Immature natural killer cell (primary cell): ENCODE measurements around the gene CES4A. TPM values are rescaled to one million over a fixed set of nuclear protein-coding genes. Genes with fewer than 3 reads are reported as not detected.

Experiments
- DNase-seq, 3 donors: peaks; one replicate each; pipeline ENCODE4 v3.0.0; 2022; ENCODE audit warnings: mixed read lengths in 1 of 3
- H3K27ac Mint-ChIP-seq, 6 donors: one replicate each; pipeline ENCODE4 v1.8.0; 2020; ENCODE audit warnings: mixed read lengths in 6 of 6, mild to moderate bottlenecking in 5 of 6, inconsistent platforms in 4 of 6, moderate library complexity in 3 of 6
- H3K27me3 Mint-ChIP-seq, 3 donors: one replicate each; pipeline ENCODE4 v1.8.0; 2020 to 2021; ENCODE audit warnings: low read depth in 3 of 3, mild to moderate bottlenecking in 3 of 3, mixed read lengths in 3 of 3, moderate library complexity in 3 of 3, inconsistent platforms in 1 of 3
- H3K36me3 Mint-ChIP-seq, 3 donors: one replicate each; pipeline ENCODE4 v1.8.0; 2020; ENCODE audit warnings: mixed read lengths in 3 of 3, inconsistent platforms in 2 of 3, mild to moderate bottlenecking in 2 of 3
- H3K4me1 Mint-ChIP-seq, 2 donors: one replicate each; pipeline ENCODE4 v1.8.0; 2020; ENCODE audit warnings: inconsistent platforms in 2 of 2, mild to moderate bottlenecking in 2 of 2, mixed read lengths in 2 of 2, moderate library complexity in 1 of 2
- H3K4me3 Mint-ChIP-seq, 5 donors: one replicate each; pipeline ENCODE4 v1.8.0; 2020; ENCODE audit warnings: mild to moderate bottlenecking in 5 of 5, mixed read lengths in 5 of 5, inconsistent platforms in 3 of 5, moderate library complexity in 3 of 5
- H3K9me3 Mint-ChIP-seq, 6 donors: one replicate each; pipeline ENCODE4 v1.8.0; 2020; ENCODE audit warnings: mild to moderate bottlenecking in 6 of 6, mixed read lengths in 6 of 6, inconsistent platforms in 4 of 6, moderate library complexity in 3 of 6
- polyA plus RNA-seq, 3 donors: library from polyadenylated mRNA; unstranded; fragments of 300-500 nt; fragmentation: Illumina TruSeq; gene quantifications; one replicate each; pipeline ENCODE4 v1.2.3, GENCODE V29; 2021

The CES4A gene
- polyA plus RNA-seq, 3 donors from 2014 or later: 0.98 to 1.6 TPM; not detected in 1

DNA sequence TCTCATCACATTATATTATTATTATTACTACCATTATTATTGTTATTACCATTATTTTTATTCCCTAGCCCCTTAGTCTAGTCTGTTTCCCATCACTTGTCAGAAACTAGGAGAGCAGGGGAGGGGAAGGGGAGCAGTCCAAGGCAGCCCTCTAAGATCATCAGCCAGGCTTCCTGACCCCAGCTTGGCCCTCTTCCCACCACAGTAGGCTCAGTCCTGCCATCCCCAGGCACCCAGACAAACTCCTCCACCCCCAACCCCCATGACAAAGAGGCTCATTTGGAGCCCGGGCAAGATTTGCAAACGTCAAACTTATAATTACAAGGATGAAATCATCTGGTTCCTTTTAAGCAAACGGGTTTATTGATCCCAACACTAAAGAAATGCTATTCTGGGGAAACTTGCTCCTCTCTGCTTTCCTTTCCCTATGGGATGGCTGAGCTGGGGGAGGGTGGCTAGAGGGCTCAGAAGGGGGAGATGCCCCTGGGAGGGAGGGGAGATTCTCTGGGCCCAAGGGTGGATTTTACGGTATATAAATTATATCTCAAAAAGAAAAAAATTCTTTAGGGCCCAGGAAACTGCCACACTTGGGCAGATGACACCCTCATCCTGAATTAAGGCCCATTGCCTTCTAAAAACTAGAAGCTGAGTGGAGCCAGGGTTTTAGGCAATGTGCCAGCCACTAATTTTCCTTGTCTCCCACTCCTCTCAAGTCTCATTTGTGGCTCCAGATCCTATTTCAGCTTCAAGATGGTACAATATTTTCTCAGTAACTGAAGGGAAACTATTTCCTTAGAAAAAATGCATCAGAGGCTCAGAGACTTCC is 36.2 kb downstream of the CES4A start:
- H3K9me3 Mint-ChIP-seq: no peaks in the 10 kb centered on the region
- no peak overlapping the region for H3K4me3 Mint-ChIP-seq
- peaks cover 2 to 10% (median 9%) of the 10 kb centered on the region in 3 donors for H3K27me3 Mint-ChIP-seq
- peaks cover 7 to 8% of the 10 kb centered on the region in 2 donors for H3K4me1 Mint-ChIP-seq
- DNase-seq: no peak
- H3K27ac Mint-ChIP-seq: no peak overlapping the region
- no peaks in the 10 kb centered on the region for H3K36me3 Mint-ChIP-seq

DNA sequence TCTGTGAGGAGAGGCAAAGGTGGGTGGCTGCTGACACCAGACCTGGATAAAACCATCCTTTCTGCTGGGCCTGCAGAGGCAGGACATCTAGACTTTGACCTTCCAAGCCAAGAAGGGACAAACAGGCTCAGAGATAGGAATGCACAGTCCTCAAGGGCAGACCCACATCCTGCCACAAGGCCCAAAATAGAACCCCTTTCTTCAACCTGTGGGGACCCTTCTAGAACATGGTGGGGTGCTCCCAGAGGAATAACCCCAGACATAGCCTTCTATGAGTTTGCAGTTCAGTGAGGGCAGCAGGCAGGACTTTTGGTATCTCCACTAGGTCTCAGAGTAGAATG is 36.8 kb downstream of the CES4A start:
- Mint-ChIP-seq H3K4me1 (peaks cover 12% of the 10 kb centered on the region in 2 donors), H3K36me3 (no peaks in the 10 kb centered on the region), H3K4me3 (peak overlapping the region in 1 of 5 donors; percentile 6), H3K27ac (no peak overlapping the region), H3K9me3 (no peaks in the 10 kb centered on the region), H3K27me3 (peaks cover 2 to 15% (median 9%) of the 10 kb centered on the region in 3 donors)
- DNase-seq: no peak

DNA sequence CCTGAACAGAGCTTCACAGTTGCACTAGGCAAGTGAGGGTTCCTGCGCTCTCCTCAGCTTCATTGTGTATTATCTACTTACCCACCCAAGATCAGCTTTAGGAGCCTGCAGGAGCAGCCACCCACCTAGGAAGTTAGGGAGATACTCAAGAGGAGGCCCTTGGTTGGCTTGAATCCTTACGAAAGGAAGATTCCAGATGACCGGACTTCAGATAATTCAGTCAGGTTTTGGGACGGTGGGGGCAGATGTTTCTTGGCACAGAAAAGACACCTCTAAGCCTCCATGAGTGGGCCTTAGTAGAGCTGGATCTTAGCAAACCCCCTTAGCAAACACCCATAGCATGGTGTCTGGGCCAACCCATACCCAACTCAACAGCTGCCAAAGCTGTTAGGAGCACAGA is 38.2 kb downstream of the CES4A start:
- H3K27ac Mint-ChIP-seq: no peak overlapping the region
- DNase-seq: no peak
- peaks cover 22 to 26% of the 10 kb centered on the region in 2 donors for H3K4me1 Mint-ChIP-seq
- H3K36me3 Mint-ChIP-seq: no peaks in the 10 kb centered on the region
- H3K9me3 Mint-ChIP-seq: no peaks in the 10 kb centered on the region
- no peak overlapping the region for H3K4me3 Mint-ChIP-seq
- peaks cover 2 to 19% (median 9%) of the 10 kb centered on the region in 3 donors for H3K27me3 Mint-ChIP-seq

DNA sequence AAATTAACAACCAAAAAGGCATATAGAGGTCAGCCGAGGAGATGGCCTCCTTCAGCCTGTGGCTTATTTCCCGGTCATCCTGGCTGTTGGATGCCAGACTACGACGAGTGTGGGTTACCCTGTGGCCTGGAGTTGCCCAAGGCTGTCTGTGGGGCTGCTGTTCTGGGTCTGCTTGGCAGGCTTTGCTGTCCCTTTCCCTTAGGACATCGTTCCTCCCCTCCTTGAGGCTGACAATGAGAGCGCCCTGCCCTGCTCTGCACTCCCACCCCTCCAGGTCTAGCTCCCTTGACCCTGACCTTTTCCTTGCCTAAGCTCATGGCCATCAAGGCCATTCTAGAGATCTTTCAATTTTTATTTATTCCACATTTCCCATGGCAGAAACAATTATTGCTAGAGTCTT is 38.7 kb downstream of the CES4A start:
- DNase-seq: no peak
- Mint-ChIP-seq H3K4me3 (peak overlapping the region; percentile 28 to 55 (median 43)), H3K4me1 (peaks cover 26 to 31% of the 10 kb centered on the region in 2 donors), H3K27ac (peak overlapping the region in 5 of 6 donors; percentile 36 to 85 (median 79)), H3K36me3 (no peaks in the 10 kb centered on the region), H3K27me3 (peaks cover 2 to 19% (median 9%) of the 10 kb centered on the region in 3 donors), H3K9me3 (no peaks in the 10 kb centered on the region)

DNA sequence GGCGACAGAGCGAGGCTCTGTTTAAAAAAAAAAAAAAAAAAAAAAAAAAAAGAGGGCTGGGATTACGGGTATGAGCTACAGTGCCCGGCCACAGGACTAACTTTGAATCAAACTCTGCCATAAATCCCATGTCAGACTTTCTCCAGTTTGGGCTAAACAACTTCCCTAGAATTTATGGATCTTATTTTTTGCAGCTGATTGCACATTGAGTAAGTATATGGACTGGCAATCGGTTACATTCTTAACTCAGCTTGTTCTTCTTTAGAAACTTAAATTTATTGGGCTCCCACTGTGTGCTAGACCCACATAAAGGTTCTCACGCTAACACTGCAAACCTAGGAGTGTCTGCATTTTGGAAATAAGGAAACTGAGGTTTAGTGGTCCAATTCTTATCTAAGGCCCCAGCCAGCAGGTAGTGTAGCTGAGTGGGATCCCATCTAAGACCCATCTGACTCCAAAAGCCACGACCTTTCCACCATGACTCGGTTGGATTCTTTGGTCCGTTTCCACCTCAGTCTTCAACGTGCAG is 39.8 kb downstream of the CES4A start:
- Mint-ChIP-seq H3K27ac (peak overlapping the region; percentile 89 to 97 (median 94)), H3K4me3 (peak overlapping the region; percentile 83 to 88 (median 84)), H3K4me1 (peaks cover 35 to 43% of the 10 kb centered on the region in 2 donors), H3K9me3 (no peaks in the 10 kb centered on the region), H3K36me3 (no peaks in the 10 kb centered on the region), H3K27me3 (peaks cover 2 to 17% (median 6%) of the 10 kb centered on the region in 3 donors)
- DNase-seq: no peak

DNA sequence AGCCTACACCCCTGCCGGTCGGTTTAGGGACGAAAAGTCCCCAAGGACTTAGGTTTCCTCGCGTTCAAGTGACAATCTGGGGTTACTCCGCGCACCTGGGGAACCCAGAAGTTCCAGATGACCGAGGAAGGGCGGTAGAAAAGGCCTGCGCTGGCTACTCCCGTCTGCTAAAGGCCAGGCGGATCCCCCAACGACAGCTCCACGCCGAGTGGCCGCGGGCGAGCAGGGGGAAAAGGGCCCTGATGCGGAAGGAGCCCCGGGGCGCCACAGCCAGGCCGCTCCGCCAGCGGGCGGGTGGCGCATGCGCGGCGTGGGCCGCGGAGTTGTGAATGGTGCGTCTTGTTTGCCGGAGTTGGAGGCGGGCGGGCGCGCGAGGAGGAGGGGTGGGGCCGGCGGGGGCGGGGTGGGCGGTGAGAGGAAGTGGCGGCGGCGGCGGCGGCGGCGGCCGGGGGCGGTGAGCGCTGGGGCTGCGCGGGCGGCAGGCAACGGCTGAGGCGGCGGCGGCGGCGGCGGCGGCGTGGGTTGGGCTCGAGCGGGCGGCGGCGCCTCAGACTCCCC is 40.4 kb downstream of the CES4A start, which contains the start of gene CBFB:
Gene CBFB, plus strand, starts transcription at position 454 of the 558 bp plus-strand sequence. CDS start 259 bp downstream, outside the sequence.
- H3K27ac Mint-ChIP-seq: peak within 1 kb of the TSS; percentile 89 to 97 (median 94)
- peaks cover 37 to 44% of the 10 kb centered on the region in 2 donors for H3K4me1 Mint-ChIP-seq
- H3K27me3 Mint-ChIP-seq: peaks cover 2 to 17% (median 6%) of the 10 kb centered on the region in 3 donors
- H3K9me3 Mint-ChIP-seq: no peaks in the 10 kb centered on the region
- peak; percentile 95 to 97 (median 97) for DNase-seq
- no peaks in the 10 kb centered on the region for H3K36me3 Mint-ChIP-seq
- peak within 1 kb of the TSS; percentile 88 to 93 (median 90) for H3K4me3 Mint-ChIP-seq

DNA sequence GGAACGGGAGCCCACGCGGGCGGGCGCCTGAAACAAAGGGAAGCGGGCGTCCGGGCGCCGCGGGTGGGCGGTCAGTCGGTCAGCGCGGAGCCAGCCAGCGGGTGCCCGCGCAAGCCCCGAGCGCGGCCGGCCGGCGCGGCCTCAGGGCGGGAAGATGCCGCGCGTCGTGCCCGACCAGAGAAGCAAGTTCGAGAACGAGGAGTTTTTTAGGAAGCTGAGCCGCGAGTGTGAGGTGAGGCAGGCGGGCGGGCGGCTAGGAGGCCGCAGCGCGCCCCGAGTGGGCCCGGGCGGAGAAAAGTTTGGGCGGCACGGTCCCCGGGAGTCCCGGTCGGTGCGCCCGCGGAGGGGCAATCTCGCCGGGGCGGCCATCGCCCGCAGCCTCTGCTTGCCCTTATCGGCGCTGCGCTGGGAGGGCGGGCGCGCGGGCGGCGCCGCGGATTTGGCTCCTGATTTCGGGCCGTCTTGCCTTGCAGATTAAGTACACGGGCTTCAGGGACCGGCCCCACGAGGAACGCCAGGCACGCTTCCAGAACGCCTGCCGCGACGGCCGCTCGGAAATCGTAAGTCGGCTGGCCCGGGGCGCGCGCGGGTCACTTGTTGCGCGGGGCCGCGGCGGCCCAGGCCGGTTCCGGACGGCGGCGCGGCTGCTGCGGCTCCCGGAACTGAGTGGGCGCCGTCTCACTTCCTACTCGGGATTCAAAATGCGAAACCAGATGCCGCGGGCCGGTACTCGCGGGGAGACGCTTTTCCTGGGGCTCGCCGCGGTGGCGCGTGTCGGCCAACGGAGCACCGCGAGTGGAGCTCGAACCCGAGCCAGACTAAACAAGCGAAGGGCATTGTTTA is 41.1 kb downstream of the CES4A start:
- H3K4me3 Mint-ChIP-seq: peak overlapping the region; percentile 88 to 93 (median 90)
- no peaks in the 10 kb centered on the region for H3K9me3 Mint-ChIP-seq
- peaks cover 0 to 2% (median 0%) of the 10 kb centered on the region in 3 donors for H3K36me3 Mint-ChIP-seq
- DNase-seq: peak; percentile 63 to 68 (median 68)
- peaks cover 40 to 51% of the 10 kb centered on the region in 2 donors for H3K4me1 Mint-ChIP-seq
- H3K27me3 Mint-ChIP-seq: peaks cover 2 to 17% (median 6%) of the 10 kb centered on the region in 3 donors
- peak overlapping the region; percentile 83 to 93 (median 87) for H3K27ac Mint-ChIP-seq

DNA sequence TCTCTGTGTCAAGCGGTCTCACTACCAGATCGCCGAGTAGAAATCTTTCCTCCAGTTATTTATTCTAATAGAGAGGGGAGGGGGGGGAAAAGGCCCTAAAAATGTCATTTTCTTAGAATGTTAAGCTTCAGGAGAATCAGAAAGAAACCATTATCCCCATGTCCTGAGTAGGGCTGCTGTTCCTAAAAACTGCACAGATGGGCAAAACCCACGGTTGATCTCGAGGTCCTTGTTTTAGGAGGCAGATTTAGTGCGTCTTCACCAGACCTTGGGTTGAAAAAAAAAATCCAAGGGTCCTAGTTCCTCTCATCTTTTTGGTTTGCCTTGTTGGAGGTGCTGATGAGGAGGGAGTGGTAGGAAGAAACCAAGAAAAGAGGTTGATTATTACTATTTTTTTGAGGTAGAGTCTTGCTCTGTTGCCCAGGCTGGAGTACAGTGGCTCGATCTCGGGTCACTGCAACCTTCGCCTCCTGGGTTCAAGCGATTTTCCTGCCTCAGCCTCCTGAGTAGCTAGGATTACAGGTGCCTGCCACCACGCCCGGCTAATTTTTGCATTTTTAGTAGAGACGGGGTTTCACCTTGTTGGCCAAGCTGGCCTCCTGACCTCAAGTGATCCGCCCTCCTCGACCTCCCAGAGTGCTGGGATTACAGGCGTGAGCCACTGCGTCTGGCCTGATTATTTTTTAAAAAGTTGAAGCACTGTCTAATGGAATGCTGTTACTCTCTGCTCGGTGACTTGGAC is 42.0 kb downstream of the CES4A start:
- Mint-ChIP-seq H3K27me3 (peaks cover 2 to 17% (median 6%) of the 10 kb centered on the region in 3 donors), H3K27ac (peak overlapping the region; percentile 83 to 93 (median 87)), H3K4me1 (peaks cover 48 to 60% of the 10 kb centered on the region in 2 donors), H3K9me3 (no peaks in the 10 kb centered on the region), H3K4me3 (peak overlapping the region; percentile 88 to 93 (median 90)), H3K36me3 (peaks cover 0 to 3% (median 0%) of the 10 kb centered on the region in 3 donors)
- DNase-seq: no peak

DNA sequence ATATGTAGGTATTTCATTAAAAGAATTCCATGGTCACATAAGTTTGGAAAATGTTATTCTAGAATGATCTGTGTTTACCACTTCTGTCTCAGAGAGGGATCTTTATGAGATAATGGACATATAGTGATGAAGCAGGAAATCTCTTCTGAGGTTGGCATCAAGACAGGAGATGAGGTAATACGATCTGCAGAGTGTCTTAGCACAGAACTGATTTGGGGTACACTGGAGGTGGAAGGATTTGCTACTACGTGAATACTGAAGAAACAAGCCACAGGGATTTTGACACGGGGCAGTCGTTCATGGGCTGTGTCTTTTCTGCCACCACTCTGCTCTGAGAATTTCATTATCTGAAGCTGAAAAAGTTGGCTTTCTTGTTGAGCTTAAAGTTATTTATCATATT is 46.1 kb downstream of the CES4A start:
- H3K36me3 Mint-ChIP-seq: peaks cover 0 to 3% (median 0%) of the 10 kb centered on the region in 3 donors
- H3K27me3 Mint-ChIP-seq: peaks cover 0 to 10% (median 0%) of the 10 kb centered on the region in 3 donors
- DNase-seq: no peak
- H3K4me3 Mint-ChIP-seq: peak overlapping the region in 1 of 5 donors; percentile 11
- H3K4me1 Mint-ChIP-seq: peaks cover 49 to 77% of the 10 kb centered on the region in 2 donors
- H3K27ac Mint-ChIP-seq: peak overlapping the region in 5 of 6 donors; percentile 2 to 63 (median 23)
- H3K9me3 Mint-ChIP-seq: no peaks in the 10 kb centered on the region

DNA sequence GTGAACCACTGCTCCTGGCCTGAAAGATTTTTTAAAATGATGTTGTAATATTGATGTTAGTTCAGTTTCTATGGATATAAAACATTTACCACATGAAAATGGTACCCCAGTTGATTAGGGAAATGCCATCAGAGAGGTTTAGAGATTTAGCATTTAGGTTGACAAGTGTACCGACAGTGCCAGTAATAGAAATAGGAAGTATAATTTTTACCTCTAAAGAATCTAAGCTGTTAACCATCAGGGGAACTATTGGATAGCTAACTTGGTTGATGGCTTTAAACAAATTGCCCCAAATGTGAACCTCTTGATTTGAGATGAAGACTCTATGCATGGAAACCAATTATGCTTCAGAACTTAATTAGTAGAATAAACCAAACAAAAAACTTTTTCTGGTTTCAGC is 47.0 kb downstream of the CES4A start:
- Mint-ChIP-seq H3K27ac (peak overlapping the region in 2 of 6 donors; percentile 17 to 40), H3K4me3 (peak overlapping the region in 1 of 5 donors; percentile 25), H3K9me3 (no peaks in the 10 kb centered on the region), H3K27me3 (peaks cover 0 to 4% (median 0%) of the 10 kb centered on the region in 3 donors), H3K4me1 (peaks cover 43 to 79% of the 10 kb centered on the region in 2 donors), H3K36me3 (peaks cover 0 to 3% (median 0%) of the 10 kb centered on the region in 3 donors)
- no peak for DNase-seq

DNA sequence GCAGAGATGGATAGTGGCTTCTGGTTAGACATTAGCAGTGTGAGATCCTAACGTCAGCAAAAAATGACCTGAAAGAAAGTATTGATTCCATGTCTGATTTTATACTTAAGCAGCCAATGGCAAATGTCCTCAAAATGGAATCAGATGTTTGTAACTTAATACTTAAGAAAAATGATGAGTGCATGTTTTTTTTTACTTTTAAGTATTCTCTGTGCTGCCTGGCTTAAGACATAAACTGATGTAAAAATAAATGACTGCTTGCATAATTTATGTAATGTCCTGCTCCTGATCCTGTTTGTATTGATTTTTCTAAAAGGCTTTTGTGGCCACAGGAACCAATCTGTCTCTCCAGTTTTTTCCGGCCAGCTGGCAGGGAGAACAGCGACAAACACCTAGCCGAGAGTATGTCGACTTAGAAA is 47.9 kb downstream of the CES4A start:
- Mint-ChIP-seq H3K4me1 (peaks cover 40 to 79% of the 10 kb centered on the region in 2 donors), H3K36me3 (peaks cover 3 to 13% (median 3%) of the 10 kb centered on the region in 3 donors), H3K27me3 (peaks cover 0 to under 1% (median 0%) of the 10 kb centered on the region in 3 donors), H3K9me3 (no peaks in the 10 kb centered on the region), H3K27ac (peak overlapping the region in 1 of 6 donors; percentile 55), H3K4me3 (no peak overlapping the region)
- no peak for DNase-seq

DNA sequence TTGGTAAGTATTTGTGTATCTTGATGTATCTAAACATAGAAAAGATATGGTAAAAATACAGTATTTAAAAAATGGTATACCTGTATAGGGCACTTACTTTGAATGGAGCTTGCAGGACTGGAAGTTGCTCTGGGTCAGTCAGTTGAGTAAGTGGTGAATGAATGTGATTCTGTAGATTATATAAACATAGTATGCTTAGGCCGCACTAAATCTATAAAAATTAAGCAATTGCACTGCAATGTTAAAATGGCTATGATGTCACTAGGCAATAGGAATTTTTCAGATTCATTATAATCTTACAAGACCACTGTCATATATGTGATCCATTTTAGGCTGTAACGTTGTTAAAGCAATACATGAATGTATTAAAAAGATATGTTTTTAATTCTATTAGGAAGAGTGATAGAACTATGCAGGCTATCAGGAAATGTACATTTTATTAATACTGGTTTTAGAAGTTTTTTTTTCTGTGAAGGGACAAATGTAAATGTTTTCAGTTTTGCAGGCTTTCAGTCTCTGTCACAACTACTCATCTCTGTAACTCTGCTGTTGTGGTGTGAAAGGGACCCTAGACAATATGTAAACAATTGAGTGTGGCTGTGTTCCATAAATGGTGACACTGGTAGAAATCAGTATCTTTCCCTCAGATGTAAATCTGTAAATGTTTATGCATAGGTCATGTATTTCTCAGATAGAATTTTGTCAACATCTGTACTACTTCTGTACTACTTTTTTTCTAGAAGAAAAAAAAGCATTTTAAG is 51.1 kb downstream of the CES4A start:
- peaks cover 25 to 75% of the 10 kb centered on the region in 2 donors for H3K4me1 Mint-ChIP-seq
- no peaks in the 10 kb centered on the region for H3K9me3 Mint-ChIP-seq
- no peak overlapping the region for H3K4me3 Mint-ChIP-seq
- H3K27me3 Mint-ChIP-seq: peaks cover 0 to 3% (median 0%) of the 10 kb centered on the region in 3 donors
- peaks cover 4 to 13% (median 4%) of the 10 kb centered on the region in 3 donors for H3K36me3 Mint-ChIP-seq
- no peak overlapping the region for H3K27ac Mint-ChIP-seq
- no peak for DNase-seq
